NCI-H526 (cell line): ENCODE measurements around the gene RNASE1.

Experiments
- DNase-seq, 2 experiments: peaks; one replicate each; lab custom pipeline; 2025; lab: John Stamatoyannopoulos, UW

The RNASE1 gene

DNA sequence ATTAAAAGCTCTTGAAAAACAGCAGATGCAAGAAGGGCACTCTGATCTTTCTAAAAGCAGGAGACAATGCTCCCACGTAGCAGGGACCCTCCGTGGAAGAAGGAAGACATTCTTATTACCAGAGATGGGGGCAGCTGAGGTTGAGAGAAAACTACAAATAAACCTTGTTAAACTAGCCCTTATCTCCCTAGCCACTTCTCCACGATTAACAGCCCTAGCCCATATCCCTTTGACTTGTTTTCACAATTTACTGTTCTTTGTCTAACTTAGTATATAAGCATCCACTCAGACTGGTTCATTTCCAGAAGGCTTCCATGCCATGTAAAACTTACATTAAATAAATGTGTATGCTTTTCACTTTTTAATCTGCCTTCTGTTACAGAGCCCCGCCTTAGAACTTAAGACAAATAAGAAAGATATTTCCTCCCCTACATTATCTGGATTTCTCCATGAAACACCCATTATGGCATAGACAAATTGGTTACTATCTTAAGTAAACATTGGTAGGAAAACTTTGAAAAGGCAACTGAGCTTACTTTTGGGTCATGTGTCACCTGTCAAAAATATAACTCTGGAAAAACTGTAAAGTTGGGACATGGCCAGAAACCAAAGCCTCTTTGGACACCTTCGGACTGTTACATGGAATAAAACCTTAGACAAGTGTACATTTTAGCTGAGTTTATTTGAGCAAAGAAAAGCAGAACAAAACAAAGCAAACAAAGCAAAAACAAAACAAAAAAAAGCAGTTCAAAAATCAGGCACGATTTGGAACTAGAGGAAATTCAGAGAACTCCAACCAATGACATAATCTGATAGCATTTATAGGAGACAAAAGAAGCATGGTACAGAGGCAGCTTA lies 4.9 kb upstream of the RNASE1 start:
- DNase-seq = no peak

DNA sequence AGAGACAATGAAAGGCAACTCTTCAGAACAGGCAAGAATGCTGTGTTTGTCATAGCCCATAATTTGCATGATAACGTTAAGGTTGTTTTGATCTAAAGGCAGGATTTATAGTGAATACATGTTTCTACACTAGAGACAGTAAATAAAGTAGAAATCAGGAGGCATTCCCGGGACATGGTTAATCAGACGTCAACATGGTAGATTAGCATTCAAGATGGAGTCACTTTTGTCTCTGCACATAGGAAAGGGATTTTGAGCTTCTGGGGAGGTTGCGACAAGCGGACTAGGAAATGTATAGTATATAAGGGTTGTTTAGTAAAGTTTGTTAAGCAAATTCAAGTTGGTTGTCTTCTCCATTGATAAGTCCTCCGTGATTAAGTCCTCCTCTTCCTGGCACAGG lies 2.8 kb upstream of the RNASE1 start:
- no peak for DNase-seq

DNA sequence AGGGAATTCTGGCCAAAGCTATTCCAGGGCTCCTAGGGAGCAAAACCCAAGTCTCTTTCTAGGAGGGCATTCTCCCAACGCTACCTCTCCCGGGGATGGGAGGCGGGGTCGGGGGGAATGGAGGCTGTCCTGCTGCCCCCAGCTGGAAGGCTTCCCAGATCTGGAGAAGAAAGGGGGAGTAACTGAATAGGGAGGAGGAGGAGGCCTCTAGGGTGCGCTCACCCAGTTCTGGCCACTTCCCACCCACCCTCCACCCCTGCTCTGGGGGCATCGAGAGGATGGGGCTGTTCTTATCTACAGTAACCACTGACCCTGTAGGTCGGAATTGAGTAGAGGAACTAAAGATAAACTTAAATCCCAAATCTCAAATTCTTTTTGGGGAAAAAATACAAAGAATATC lies 579 bp upstream of the RNASE1 start:
- no peak for DNase-seq

DNA sequence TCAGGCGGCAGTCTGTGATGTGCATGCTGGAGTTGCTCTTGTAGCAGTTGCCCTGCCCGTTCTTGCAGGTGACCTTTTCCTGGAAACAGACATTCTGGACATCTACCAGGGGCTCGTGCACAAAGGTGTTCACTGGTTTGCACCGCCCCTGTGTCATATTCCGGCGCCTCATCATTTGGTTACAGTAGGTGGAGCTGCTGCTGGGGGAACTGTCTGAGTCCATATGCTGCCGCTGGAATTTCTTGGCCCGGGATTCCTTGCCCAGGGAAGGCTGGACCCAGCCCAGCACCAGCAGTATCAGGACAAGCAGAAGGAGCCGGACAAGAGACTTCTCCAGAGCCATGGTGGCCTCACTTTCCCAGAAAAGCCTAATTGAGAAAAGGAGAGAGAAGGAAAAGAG lies 918 bp downstream of the RNASE1 start:
- peak in 1 of 2 experiments; percentile 10 for DNase-seq

DNA sequence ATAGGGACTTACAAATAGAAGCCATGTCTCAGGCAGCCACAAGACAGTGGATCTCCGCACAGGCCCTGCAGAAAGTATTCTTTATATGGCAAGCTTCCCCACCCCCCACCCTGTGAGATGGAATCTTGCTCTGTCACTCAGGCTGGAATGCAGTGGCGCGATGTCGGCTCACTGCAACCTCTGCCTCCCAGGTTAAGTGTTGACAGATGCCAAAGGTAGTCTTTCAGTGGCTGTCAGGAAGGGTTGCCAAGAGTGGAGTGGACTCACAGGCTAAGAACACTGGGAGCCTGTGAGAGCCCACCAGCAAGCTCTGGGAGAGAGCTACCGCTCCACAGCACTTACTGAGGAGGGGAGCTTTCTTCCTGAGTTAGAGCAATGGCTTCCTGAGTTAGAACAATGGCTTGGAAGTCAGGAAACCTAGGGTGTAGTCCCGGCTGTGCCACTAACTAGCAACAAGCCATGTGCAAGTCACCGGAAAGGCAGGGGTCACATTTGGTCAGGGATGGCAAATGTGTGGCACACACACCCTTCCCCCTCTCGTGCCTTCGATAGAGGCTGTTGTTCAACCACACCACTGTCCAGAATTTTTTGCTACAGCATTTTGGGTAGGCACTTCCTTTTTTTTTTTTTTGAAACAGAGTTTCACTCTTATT lies 2.6 kb downstream of the RNASE1 start:
- DNase-seq = no peak

DNA sequence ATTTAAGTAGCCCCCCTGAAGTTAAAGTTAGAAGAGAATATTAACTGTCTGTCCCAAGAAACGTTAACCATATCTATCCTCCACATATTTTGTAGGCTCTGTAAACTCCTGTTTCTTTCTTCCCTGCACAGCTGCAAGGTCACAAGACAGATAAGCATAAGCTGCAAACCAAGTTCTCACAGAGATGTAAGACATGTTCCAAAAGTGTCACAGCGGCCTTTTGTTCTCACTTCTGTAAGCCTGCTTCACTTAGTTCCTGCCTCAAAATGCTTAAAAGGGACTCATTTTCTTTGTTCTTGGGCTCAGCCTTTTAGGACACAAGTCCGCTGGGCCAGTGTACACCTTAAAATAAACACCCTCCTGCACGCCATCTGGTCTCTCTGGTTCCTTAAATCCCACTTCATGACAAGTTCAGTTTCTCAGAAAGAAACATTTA lies 3.2 kb downstream of the RNASE1 start:
- no peak for DNase-seq

DNA sequence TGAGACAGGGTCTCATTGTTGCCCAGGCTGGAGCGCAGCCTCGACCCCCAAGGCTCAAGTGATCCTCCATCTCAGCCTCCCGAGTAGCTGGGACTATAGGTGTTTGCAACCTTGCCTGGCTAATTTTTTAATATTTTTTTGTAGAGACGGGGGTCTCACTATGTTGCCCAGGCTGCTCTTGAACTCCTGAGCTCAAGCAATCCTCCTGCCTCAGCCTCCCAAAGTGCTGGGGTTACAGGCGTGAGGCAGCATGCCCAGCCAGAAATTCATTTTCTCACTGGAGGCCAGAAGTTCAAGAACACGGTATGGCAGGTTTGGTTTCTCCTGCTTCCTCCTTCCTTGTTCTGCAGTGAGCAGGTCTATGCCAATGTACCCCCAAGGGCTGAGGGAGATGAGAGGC lies 3.7 kb downstream of the RNASE1 start:
- no peak for DNase-seq

DNA sequence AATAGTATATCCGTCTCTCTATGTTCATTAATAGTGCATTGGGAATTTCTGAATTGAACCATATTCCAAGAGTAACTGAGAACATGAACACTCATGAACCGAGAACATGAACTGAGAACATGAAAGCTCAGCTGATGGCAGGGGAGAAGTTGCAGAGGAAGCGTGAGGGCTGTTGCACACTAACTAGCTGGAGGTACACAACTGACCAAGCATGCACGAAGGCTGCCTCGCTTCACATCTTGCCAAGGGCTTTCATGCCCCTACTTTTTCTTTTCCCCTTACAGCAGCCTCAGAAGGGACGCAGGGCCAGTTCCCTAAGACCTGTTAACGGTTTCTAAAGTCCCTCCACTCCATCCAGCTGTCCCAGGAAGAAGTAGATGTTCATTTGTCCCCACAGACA lies 4.3 kb downstream of the RNASE1 start:
- DNase-seq = no peak

DNA sequence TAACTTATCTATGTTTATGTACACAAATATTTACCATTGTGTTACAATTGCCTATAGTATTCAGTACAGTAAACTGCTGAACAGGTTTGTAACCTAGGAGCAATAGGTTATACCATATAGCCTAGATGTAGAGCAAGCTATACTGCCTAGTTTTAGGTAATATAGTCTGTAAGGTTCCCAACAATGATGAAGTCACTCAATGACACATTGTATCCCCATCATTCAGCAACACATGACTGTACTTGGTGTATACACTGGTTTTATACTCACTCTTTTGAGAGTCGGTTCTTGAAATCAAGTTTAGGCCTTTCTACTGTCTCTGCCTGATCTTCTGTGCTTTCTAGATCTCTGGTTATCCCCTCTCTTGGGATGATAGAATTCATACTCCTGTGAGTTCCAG lies 5.5 kb downstream of the RNASE1 start:
- DNase-seq = no peak

DNA sequence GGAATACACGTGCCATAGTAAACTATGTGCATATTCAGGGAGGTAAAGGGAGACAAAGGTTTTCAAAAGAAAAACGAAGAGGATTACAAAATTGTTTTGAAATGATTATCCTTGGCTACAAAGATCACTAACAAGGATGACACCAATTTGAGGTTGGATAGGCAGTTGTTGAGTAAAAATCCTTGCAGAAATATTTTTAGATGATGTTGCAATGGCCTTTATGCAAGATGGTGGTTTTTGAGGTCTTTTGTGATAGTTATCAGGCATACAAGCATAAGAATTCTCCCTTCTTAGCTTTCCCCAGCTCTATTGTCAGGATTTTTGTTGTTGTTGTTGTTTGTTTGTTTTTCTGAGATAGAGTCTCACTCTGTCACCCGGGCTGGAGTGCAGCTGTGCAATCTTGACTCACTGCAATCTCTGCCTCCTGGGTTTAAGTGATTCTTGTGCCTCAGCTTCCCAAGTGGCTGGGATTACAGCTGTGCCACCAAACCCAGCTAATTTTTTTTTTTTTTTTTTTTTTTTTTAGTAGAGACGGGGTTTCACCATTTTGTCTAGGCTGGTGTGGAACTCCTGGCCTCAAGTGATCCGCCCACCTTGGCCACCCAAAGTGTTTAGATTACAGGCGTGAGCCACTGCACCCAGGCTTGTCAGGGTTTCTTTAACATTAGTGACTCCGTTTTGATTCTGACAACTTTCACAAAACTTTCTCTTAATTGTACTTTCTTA lies 7.8 kb downstream of the RNASE1 start:
- no peak for DNase-seq

DNA sequence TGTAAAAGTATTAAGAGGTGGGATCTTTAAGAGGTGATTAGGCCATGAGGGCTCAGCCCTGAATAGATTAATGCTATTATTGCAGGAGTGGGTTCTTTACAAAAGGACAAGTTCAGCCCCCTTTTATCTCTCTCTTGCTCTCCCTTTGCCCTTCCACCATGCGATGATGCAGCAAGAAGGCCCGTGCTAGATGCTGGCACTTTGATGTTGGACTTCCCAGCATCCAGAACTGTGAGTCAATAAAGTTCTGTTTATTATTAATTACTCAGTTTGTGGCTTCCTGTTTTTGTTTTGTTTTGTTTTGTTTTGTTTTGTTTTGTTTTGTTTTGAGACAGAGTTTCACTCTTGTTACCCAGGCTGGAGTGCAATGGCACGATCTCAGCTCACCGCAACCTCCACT lies 10.1 kb downstream of the RNASE1 start:
- no peak for DNase-seq

DNA sequence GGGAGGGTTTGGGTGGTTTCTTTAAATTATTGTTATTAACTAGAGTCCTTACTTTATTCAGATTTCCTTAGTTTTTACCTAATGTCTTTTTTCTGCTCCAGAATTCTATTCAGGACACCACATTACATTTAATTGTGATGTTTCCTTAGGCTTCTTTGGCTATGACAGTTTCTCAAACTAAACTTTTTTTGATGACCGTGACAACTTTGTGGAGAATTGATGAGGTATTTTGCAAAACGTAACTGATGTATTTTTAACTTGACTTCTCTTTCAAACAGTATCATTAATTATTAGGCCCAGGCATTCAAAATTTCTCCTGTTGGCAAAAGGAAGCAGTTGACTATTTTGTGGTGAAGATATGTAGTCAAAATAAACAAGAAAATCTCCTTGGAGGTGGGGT lies 11.0 kb downstream of the RNASE1 start:
- no peak for DNase-seq

DNA sequence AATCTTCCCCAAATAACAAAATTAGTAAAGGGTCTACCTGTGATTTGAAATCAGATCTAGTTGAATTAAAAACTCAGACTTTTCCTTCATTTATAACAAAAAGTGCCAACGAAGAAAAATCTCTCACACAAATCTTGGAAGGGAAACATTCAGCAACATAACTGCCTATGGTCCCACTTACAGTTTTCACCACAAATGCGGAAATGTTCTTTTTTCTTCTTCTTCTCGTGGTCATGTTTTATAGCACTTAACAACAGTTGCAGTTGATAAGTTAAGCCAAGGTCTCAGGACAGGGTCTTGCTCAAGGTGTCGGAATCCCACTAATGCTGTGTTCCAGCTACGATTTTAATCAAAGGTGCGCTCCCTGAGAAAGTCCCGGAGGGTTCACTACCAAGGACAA lies 11.5 kb downstream of the RNASE1 start:
- DNase-seq = no peak

DNA sequence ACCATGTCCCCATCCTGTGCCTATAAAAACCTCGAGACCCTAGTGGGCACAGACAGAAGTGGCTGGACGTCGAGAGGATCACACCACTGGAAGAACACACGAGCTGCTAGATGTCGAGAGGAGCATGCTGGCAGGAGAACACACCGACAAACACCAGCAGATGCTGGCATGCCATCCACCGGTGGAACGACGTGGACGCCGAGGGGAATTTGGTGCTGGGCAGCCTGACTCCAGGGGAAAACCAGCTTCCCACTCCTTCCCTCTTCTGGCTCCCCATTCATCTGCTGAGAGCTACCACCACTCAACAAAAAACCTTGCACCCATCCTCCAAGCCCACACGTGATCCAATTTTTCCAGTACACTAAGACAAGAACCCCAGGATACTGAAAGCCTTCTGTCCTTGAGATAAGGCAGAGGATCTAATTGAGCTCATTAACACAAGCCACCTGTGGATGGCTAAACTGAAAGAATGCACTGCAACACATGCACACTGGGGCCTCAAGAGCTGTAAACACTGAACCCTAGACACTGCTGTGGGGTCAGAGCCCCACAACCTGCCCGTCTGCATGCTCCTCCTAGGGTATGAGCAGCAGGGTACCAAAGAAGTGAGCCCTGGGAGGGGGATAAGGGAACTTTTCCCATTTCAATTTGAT lies 12.1 kb downstream of the RNASE1 start:
- DNase-seq = no peak

DNA sequence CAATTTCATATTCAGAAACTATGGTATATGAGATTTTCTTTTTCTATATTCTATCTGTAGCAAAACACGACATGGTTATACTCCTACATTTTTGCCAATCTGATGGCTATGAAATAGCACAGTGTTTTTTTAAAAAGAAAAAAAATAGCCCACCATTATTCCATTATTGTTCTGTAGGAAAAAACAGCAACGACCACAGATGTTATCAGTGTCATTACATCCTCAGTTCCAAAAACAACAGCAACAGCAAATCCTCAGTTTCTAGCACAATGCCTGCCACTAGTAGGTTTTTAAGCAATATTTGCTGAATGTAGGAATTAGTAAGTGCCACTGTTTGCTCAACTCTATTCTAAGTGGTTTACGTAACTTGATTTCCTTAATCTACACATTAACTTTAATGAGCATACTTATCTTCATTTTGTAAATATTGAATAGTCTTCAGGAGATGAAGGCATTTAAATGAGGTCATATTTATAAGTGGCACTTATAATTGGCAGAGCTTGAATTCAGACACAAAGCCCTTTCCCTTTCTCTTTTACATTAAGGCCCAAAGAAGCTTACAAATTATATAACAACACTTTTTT lies 13.3 kb downstream of the RNASE1 start:
- DNase-seq = no peak

DNA sequence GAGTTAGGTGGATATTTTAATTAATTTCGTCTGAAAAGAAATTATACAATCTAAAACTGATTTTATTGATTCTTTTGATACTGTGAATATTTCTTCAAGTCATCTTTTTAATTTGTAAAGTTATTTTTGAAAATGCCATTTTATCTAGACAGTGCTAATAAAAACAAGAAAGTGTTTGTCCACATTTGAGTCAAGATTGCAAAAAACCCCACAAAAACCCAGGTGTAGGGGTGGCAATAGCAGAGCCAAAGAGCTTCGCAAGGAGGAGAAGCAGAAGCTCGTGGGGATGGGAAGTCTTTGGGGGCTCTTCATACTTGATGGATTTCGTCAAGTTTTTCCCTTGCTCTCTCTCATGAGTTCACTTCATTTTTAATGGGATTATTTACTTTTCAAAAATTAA lies 15.6 kb downstream of the RNASE1 start:
- DNase-seq = no peak

DNA sequence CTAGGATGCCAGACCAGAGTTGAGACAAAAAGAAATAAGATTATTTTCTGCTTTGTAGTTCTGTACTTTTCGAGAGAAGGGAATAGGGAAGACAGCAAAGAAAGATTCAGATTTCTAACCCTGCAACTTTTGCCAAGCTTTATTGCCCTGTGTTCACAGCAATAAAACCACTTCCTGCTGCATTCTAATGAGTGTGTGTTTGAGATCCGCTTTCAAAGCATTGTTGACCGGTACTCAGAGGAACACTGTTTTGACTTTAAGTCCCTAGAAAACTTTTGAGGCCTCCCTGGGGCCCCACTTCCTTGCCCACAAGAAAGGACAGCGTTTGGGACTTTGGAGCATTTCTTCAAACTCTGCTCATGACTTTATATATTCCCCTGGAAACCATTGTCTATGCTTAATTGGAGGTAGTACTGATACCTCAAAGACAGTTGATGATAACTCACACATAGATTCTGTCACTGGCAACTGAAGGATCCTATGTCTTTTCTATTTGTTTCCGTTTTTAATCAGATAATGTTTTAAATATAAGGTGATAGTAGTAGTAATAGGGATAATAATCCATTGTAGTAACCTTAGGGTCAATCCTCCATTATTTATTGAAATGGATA lies 20.3 kb downstream of the RNASE1 start:
- no peak for DNase-seq

DNA sequence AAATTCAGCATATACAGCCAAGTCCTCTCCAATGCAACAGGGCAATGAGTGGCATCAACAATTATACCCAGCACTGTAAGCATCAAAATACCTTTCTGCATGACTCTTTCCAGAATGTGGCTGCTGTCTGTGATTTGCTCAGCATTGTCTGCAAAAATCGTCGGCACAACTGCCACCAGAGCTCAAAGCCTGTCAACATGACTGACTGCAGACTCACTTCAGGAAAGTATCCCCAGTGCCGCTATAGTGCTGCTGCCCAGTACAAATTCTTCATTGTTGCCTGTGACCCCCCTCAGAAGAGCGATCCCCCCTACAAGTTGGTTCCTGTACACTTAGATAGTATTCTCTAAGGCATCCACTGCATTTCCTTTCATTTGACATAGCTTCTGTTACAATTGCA lies 20.8 kb downstream of the RNASE1 start:
- DNase-seq = no peak

DNA sequence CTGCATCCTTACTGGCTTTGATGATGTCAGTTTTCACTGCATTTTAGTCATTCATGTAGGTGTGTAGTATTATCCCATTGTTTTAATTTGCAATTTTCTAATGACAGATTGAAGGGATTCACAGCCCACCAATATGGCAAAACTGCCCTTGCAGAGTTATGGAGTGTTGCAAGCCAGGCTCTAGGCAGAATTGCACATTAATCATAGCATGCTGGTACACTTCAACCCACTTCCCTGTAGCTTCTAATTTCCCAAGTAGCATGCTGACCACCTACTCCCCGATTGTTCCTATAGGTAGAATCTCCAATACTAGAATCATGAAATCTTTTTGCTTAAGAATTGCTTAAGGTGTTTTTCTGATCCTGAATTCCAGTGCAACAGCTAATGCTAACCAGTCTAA lies 26.7 kb downstream of the RNASE1 start:
- DNase-seq = no peak

DNA sequence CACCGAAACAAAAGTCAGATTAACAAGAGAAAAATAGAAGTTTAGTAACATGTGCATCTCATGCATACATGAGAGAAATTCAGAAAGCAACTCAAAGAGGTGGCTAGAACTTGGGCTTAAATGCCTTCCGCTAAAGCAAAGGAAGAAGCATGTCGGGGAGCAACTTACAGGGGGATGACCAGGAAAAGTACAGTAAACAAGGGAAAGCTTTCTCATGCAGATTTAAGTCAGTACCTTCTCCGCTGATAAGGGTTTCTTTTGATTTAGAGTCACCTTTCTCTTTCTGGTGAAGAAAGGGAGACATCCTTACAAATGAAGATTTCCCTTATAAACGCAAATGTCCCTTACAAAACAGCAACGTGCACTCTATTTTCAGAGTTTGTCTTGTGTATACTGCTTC lies 27.6 kb downstream of the RNASE1 start:
- no peak for DNase-seq

DNA sequence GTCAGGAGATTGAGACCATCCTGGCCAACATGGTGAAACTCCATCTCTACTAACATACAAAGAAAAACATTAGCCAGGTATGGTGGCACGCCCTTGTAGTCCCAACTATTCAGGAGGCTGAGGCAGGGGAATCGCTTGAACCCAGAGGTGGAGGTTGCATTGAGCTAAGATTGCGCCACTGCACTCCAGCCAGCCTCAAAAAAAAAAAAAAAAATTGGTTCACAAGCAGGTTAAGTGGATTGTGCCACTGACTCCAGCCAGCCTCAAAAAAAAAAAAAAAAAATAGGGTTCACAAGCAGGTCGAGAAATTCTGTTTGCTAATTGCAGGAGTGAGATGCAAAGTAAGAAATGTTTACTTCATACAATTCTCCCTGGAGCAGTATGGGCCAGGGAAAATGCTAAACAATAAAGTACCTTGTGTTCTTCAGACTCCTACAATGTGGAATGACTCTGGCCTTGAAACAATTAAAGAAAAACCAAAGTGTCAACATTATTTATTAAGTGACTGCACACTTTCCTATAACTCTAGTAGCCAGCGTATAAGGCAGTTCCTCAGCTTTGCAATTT lies 28.3 kb downstream of the RNASE1 start:
- no peak for DNase-seq
